Stomach (tissue), 9 donors: Measurements from ENCODE around the gene GFM1. TPM values are rescaled to one million over a fixed set of nuclear protein-coding genes. Genes with fewer than 3 reads are reported as not detected.
A peak's percentile ranks its signal among the peaks of the same experiment; 100 is the strongest.

Source experiments
- DNase-seq, 2 donors: peaks; one replicate each; pipeline versions ENCODE4 v3.0.0 to v3.0.0-alpha.2; 2013 to 2019
- H3K27ac ChIP-seq, 5 donors: fragments of 200-600 bp in 4 of 5; sonication (generic) in 4 of 5; one replicate each; pipeline ENCODE4 v1.5.1; 2013 to 2019; ENCODE audit warnings: mild to moderate bottlenecking in 1 of 5, moderate library complexity in 1 of 5
- H3K27me3 ChIP-seq, 3 donors: fragments of 200-600 bp; sonication (generic); one replicate each; pipeline ENCODE4 v1.5.1; 2017 to 2019; ENCODE audit warnings: mixed run types in 1 of 3
- H3K36me3 ChIP-seq, 4 donors: fragments of 200-600 bp; sonication (generic); 1 replicate in 3 of 4; 2 replicates in 1 of 4; pipeline ENCODE4 v1.5.1; 2016 to 2019
- H3K4me1 ChIP-seq, 4 donors: fragments of 200-600 bp; sonication (generic); one replicate each; pipeline ENCODE4 v1.5.1; 2016 to 2019
- H3K4me3 ChIP-seq, 4 donors: fragments of 200-600 bp; sonication (generic) in 3 of 4; one replicate each; pipeline ENCODE4 v1.5.1; 2016 to 2019; ENCODE audit warnings: mild to moderate bottlenecking in 1 of 4
- H3K9me3 ChIP-seq, 4 donors: fragments of 200-600 bp; sonication (generic); one replicate each; pipeline ENCODE4 v1.5.1; 2016 to 2019
- CTCF ChIP-seq, 7 experiments: fragments of 450-650 bp in 4 of 7; fragments of 200-600 bp in 3 of 7; sonication (generic) in 3 of 7; IDR thresholded peaks; one replicate each; pipeline ENCODE4 v1.5.1; 2016 to 2019; ENCODE audit warnings: antibody characterized with exemption in 7 of 7, control low read depth in 2 of 7, mild to moderate bottlenecking in 1 of 7
- EP300 ChIP-seq: sonication (generic); formaldehyde crosslinking; IDR thresholded peaks from one replicate; pipeline ENCODE4 v1.6.1; 2017; ENCODE audit warnings: antibody characterized with exemption
- POLR2A ChIP-seq, 4 donors: fragments of 450-650 bp; IDR thresholded peaks; one replicate each; pipeline ENCODE4 v1.6.1; 2016; ENCODE audit warnings: antibody characterized with exemption in 4 of 4, control low read depth in 2 of 4, mild to moderate bottlenecking in 1 of 4, moderate library complexity in 1 of 4
- POLR2AphosphoS5 ChIP-seq, 3 donors: sonication (generic); formaldehyde crosslinking; IDR thresholded peaks; one replicate each; pipeline ENCODE4 v1.6.1; 2016; ENCODE audit warnings: antibody characterized with exemption in 3 of 3
- WGBS, 5 donors: extraction: QIAGEN DNeasy Blood & Tissue Kit in 3 of 5; methylation state at CpG; one replicate each; pipeline versions ENCODE4 v1.1.5 to v1.1.7; 2013 to 2018; 5-methylcytosine and 5-hydroxymethylcytosine counted together
- intact Hi-C: fragments of 100-400 bp; cut with DNase I; formaldehyde crosslinking; loops from one replicate; pipeline ENCODE4 v1.15.1; 2023; ENCODE audit warnings: low total_unique reads
- polyA plus RNA-seq, 3 donors: library from polyadenylated mRNA; stranded (reverse); fragments of 200-250 nt; gene quantifications; one replicate each; pipeline ENCODE4 v1.2.3, GENCODE V29; 2013
- total RNA-seq, 5 donors: library from RNA; depleted of rRNA; stranded (reverse); fragments of >200 nt; gene quantifications; one replicate each; pipeline versions ENCODE4 v1.1.0 to v1.2.3, GENCODE V29; 2014 to 2016
- donor health status: healthy with polysubstance abuse.
- donor health status: Bipolar disorder and iron deficiency.
- donor health status: healthy.

GFM1 gene
- total and polyA plus RNA-seq, 8 donors = 8.5 to 91.4 (median 23.6) TPM

- H3K9me3 ChIP-seq = no peaks in the 10 kb centered on the region
- no peak overlapping the region for H3K27ac ChIP-seq
- WGBS, 5 donors = 57 to 69% (median 64%) methylated on average over 3 of the region's 3 CpGs
- H3K27me3 ChIP-seq = no peaks in the 10 kb centered on the region
- H3K4me1 ChIP-seq = peaks cover 0 to 3% (median 0%) of the 10 kb centered on the region in 4 donors
- peaks cover 35 to 93% (median 86%) of the 10 kb centered on the region in 4 donors for H3K36me3 ChIP-seq
- DNase-seq = peak in 1 of 2 donors; percentile 21
- no peak overlapping the region for H3K4me3 ChIP-seq
- intact Hi-C loops = no loop called here
- TF ChIP-seq POLR2A (IDR thresholded peaks at IDR 0.05) (no peak), EP300 (no peak), CTCF (IDR thresholded peaks at IDR 0.05) (no peak), POLR2AphosphoS5 (IDR thresholded peaks at IDR 0.05) (no peak)
Observed at GRCh38 chr3:158652463-158652862, 8.1 kb downstream of the GFM1 start.

GRCh38 chr3:158658889-158659288, 14.6 kb downstream of the GFM1 start:
- intact Hi-C loops = no loop called here
- Histone ChIP-seq H3K9me3 (no peaks in the 10 kb centered on the region), H3K27me3 (no peaks in the 10 kb centered on the region), H3K27ac (peak overlapping the region in 1 of 5 donors; percentile 31), H3K4me3 (no peak overlapping the region), H3K36me3 (peaks cover 32 to 87% (median 85%) of the 10 kb centered on the region in 4 donors), H3K4me1 (peaks cover 0 to 10% (median 4%) of the 10 kb centered on the region in 4 donors)
- no peak for DNase-seq
- no peak for TF ChIP-seq EP300
- no peak for TF ChIP-seq POLR2AphosphoS5 (IDR thresholded peaks at IDR 0.05)
- no peak for TF ChIP-seq POLR2A (IDR thresholded peaks at IDR 0.05)
- no peak for TF ChIP-seq CTCF (IDR thresholded peaks at IDR 0.05)
- WGBS, 5 donors = 81 to 90% (median 87%) methylated on average over 7 of the region's 7 CpGs

GRCh38 chr3:158659454-158660237, 15.3 kb downstream of the GFM1 start:
- H3K27ac ChIP-seq = peak overlapping the region in 1 of 5 donors; percentile 31
- intact Hi-C loops = loop anchor here (10.0 kb wide), 1 partner anchor 65 kb away; no protein-coding TSS in a partner anchor

More at GRCh38 chr3:158659454-158660237, 15.3 kb downstream of the GFM1 start:
- no peak for TF ChIP-seq EP300
- peak in 5 of 7 experiments; percentile 28 to 60 (median 51) for TF ChIP-seq CTCF (IDR thresholded peaks at IDR 0.05)
- no peak for TF ChIP-seq POLR2A (IDR thresholded peaks at IDR 0.05)
- peak in 1 of 3 donors; percentile 25 for TF ChIP-seq POLR2AphosphoS5 (IDR thresholded peaks at IDR 0.05)
- H3K4me1 ChIP-seq = peaks cover 0 to 10% (median 4%) of the 10 kb centered on the region in 4 donors
- H3K27me3 ChIP-seq = no peaks in the 10 kb centered on the region
- no peak overlapping the region for H3K4me3 ChIP-seq
- no peaks in the 10 kb centered on the region for H3K9me3 ChIP-seq
- WGBS, 5 donors = 42 to 53% (median 44%) methylated on average over 7 of the region's 7 CpGs
- peak; percentile 43 to 72 for DNase-seq
- H3K36me3 ChIP-seq = peaks cover 29 to 87% (median 85%) of the 10 kb centered on the region in 4 donors
